ENCODE results near the gene SMIM7.

Gene SMIM7

GRCh38 chr19:16627193-16627927 is 32.6 kb downstream of the SMIM7 start:
- no peak for DNase-seq
- in situ Hi-C loops (cut with HindIII; ENCODE audit: low pct_ligation_motif_present, low pct_unique_long_range_greater_than_20kb, low sequenced_read_pairs): no loop called here

GRCh38 chr19:16626796-16627192 is 33.1 kb downstream of the SMIM7 start:
- in situ Hi-C loops (cut with HindIII; ENCODE audit: low pct_ligation_motif_present, low pct_unique_long_range_greater_than_20kb, low sequenced_read_pairs): no loop called here

GRCh38 chr19:16625163-16625958 is 34.6 kb downstream of the SMIM7 start:
- in situ Hi-C loops (cut with HindIII; ENCODE audit: low pct_ligation_motif_present, low pct_unique_long_range_greater_than_20kb, low sequenced_read_pairs): no loop called here
- DNase-seq: no peak

More at GRCh38 chr19:16626796-16627192, 33.1 kb downstream of the SMIM7 start:
- no peak for DNase-seq

GRCh38 chr19:16624236-16624635 is 35.7 kb downstream of the SMIM7 start:
- DNase-seq: no peak
- in situ Hi-C loops (cut with HindIII; ENCODE audit: low pct_ligation_motif_present, low pct_unique_long_range_greater_than_20kb, low sequenced_read_pairs): no loop called here

- in situ Hi-C loops (cut with HindIII; ENCODE audit: low pct_ligation_motif_present, low pct_unique_long_range_greater_than_20kb, low sequenced_read_pairs): no loop called here
- DNase-seq: no peak
Measured at GRCh38 chr19:16623576-16623975, 36.4 kb downstream of the SMIM7 start.

- in situ Hi-C loops (cut with HindIII; ENCODE audit: low pct_ligation_motif_present, low pct_unique_long_range_greater_than_20kb, low sequenced_read_pairs): no loop called here
- no peak for DNase-seq
Measured at GRCh38 chr19:16623066-16623465, 36.9 kb downstream of the SMIM7 start.

GRCh38 chr19:16621165-16621800 is 38.7 kb downstream of the SMIM7 start:
- in situ Hi-C loops (cut with HindIII; ENCODE audit: low pct_ligation_motif_present, low pct_unique_long_range_greater_than_20kb, low sequenced_read_pairs): no loop called here

GRCh38 chr19:16620584-16620983 is 39.4 kb downstream of the SMIM7 start:
- DNase-seq: no peak
- in situ Hi-C loops (cut with HindIII; ENCODE audit: low pct_ligation_motif_present, low pct_unique_long_range_greater_than_20kb, low sequenced_read_pairs): no loop called here

More at GRCh38 chr19:16621165-16621800, 38.7 kb downstream of the SMIM7 start:
- no peak for DNase-seq

- no peak for DNase-seq
- in situ Hi-C loops (cut with HindIII; ENCODE audit: low pct_ligation_motif_present, low pct_unique_long_range_greater_than_20kb, low sequenced_read_pairs): no loop called here
Measured at GRCh38 chr19:16620018-16620417, 39.9 kb downstream of the SMIM7 start.

- in situ Hi-C loops (cut with HindIII; ENCODE audit: low pct_ligation_motif_present, low pct_unique_long_range_greater_than_20kb, low sequenced_read_pairs): no loop called here
- DNase-seq: no peak
Measured at GRCh38 chr19:16619457-16619856, 40.5 kb downstream of the SMIM7 start.

GRCh38 chr19:16618248-16618647 is 41.7 kb downstream of the SMIM7 start:
- in situ Hi-C loops (cut with HindIII; ENCODE audit: low pct_ligation_motif_present, low pct_unique_long_range_greater_than_20kb, low sequenced_read_pairs): no loop called here
- no peak for DNase-seq

GRCh38 chr19:16615808-16616207 is 44.1 kb downstream of the SMIM7 start:
- in situ Hi-C loops (cut with HindIII; ENCODE audit: low pct_ligation_motif_present, low pct_unique_long_range_greater_than_20kb, low sequenced_read_pairs): no loop called here
- no peak for DNase-seq

- in situ Hi-C loops (cut with HindIII; ENCODE audit: low pct_ligation_motif_present, low pct_unique_long_range_greater_than_20kb, low sequenced_read_pairs): no loop called here
- DNase-seq: no peak
Measured at GRCh38 chr19:16614941-16615340, 45.0 kb downstream of the SMIM7 start.

GRCh38 chr19:16613841-16614240 is 46.1 kb downstream of the SMIM7 start:
- DNase-seq: no peak
- in situ Hi-C loops (cut with HindIII; ENCODE audit: low pct_ligation_motif_present, low pct_unique_long_range_greater_than_20kb, low sequenced_read_pairs): no loop called here

GRCh38 chr19:16612636-16613035 is 47.3 kb downstream of the SMIM7 start:
- in situ Hi-C loops (cut with HindIII; ENCODE audit: low pct_ligation_motif_present, low pct_unique_long_range_greater_than_20kb, low sequenced_read_pairs): no loop called here
- DNase-seq: no peak

GRCh38 chr19:16611121-16611520 is 48.8 kb downstream of the SMIM7 start:
- in situ Hi-C loops (cut with HindIII; ENCODE audit: low pct_ligation_motif_present, low pct_unique_long_range_greater_than_20kb, low sequenced_read_pairs): no loop called here
- DNase-seq: no peak

GRCh38 chr19:16609511-16610200 is 50.3 kb downstream of the SMIM7 start:
- DNase-seq: no peak
- in situ Hi-C loops (cut with HindIII; ENCODE audit: low pct_ligation_motif_present, low pct_unique_long_range_greater_than_20kb, low sequenced_read_pairs): no loop called here

GRCh38 chr19:16608290-16608739 is 51.6 kb downstream of the SMIM7 start:
- no peak for DNase-seq
- in situ Hi-C loops (cut with HindIII; ENCODE audit: low pct_ligation_motif_present, low pct_unique_long_range_greater_than_20kb, low sequenced_read_pairs): no loop called here

GRCh38 chr19:16607819-16608218 is 52.1 kb downstream of the SMIM7 start:
- no peak for DNase-seq
- in situ Hi-C loops (cut with HindIII; ENCODE audit: low pct_ligation_motif_present, low pct_unique_long_range_greater_than_20kb, low sequenced_read_pairs): no loop called here

Data from ACHN (cell line).